A549 (cell line): ENCODE measurements around the gene CCDC157. TPM values are rescaled to one million over a fixed set of nuclear protein-coding genes. Genes with fewer than 3 reads are reported as not detected.

ENCODE experiments used
- ATAC-seq, 2 experiments: fragments of 200-7000 bp in 1 of 2; fragments of >200 bp in 1 of 2; cut with Nextera tagmentation in 1 of 2; cut with Tn5 transposase in 1 of 2; 3 replicates each; pipeline versions ENCODE4 v1.8.0 to v1.9.1; 2018 to 2020; ENCODE audit warnings: mild to moderate bottlenecking in 1 of 2, moderate library complexity in 1 of 2
- CTCF ChIA-PET: fragments of 300-600 bp; sonication (Branson Sonifier 250); formaldehyde crosslinking; extraction: SDS; loops from one replicate; lab custom pipeline; 2021; ENCODE audit warnings: antibody characterized with exemption, inconsistent platforms; lab: Yijun Ruan, JAX
- POLR2A ChIA-PET: fragments of 350-600 bp; formaldehyde crosslinking; extraction: SDS; loops from one replicate; lab custom pipeline; 2021; ENCODE audit warnings: antibody characterized with exemption, inconsistent platforms; lab: Yijun Ruan, JAX
- DNase-seq, 2 experiments: peaks; one replicate each; pipeline versions ENCODE4 v3.0.0 to v3.0.0-alpha.2; 2011 to 2016; ENCODE audit warnings: low read depth in 1 of 2, low spot score in 1 of 2
- FAIRE-seq: peaks from 2 replicates; lab custom pipeline; 2011; peaks lifted over from hg19 to GRCh38; lab: Jason Lieb, UNC
- H3K27ac ChIP-seq, 2 experiments: fragments of >200 bp; sonication (Bioruptor Twin); formaldehyde crosslinking; 3 replicates each; pipeline ENCODE4 v1.5.1; 2016 to 2017
- H3K4me1 ChIP-seq: fragments of >200 bp; sonication (Bioruptor Twin); formaldehyde crosslinking; 3 replicates; pipeline ENCODE4 v1.6.1; 2016
- H3K4me2 ChIP-seq: fragments of >200 bp; sonication (Bioruptor Twin); formaldehyde crosslinking; 3 replicates; pipeline ENCODE4 v1.6.1; 2016
- H3K4me3 ChIP-seq: fragments of >200 bp; sonication (Bioruptor Twin); formaldehyde crosslinking; 3 replicates; pipeline ENCODE4 v1.5.1; 2016
- H3K9me3 ChIP-seq: fragments of >200 bp; sonication (Bioruptor Twin); formaldehyde crosslinking; 3 replicates; pipeline ENCODE4 v1.6.1; 2016
- BCL3 ChIP-seq: fragments of >200 bp; sonication (Bioruptor Twin); formaldehyde crosslinking; IDR thresholded peaks from 3 replicates; pipeline ENCODE4 v1.6.1; 2016
- CBX8 ChIP-seq: fragments of 200-600 bp; sonication (generic); IDR thresholded peaks from 2 replicates; pipeline ENCODE4 v1.6.1; 2016
- CHD4 ChIP-seq: fragments of 200-600 bp; sonication (generic); IDR thresholded peaks from 2 replicates; pipeline ENCODE4 v1.6.1; 2016; ENCODE audit warnings: antibody characterized with exemption, mild to moderate bottlenecking, borderline replicate concordance
- ELK1 ChIP-seq: fragments of 150-350 bp; IDR thresholded peaks from 2 replicates; pipeline ENCODE4 v1.6.1; 2014; ENCODE audit warnings: low read depth, mild to moderate bottlenecking, low read length
- FOXS1 ChIP-seq: fragments of 250-450 bp; sonication (Bioruptor Pico); IDR thresholded peaks from 2 replicates; pipeline ENCODE4 v1.5.0; 2020; ENCODE audit warnings: mild to moderate bottlenecking, moderate library complexity
- GATA3 ChIP-seq: IDR thresholded peaks from 2 replicates; pipeline ENCODE4 v1.6.1; 2012; ENCODE audit warnings: borderline replicate concordance
- HDAC2 ChIP-seq: fragments of 200-600 bp; sonication (generic); IDR thresholded peaks from 2 replicates; pipeline ENCODE4 v1.6.1; 2016
- HEYL ChIP-seq: fragments of 250-450 bp; sonication (Bioruptor Pico); IDR thresholded peaks from 2 replicates; pipeline ENCODE4 v1.8.0; 2021; ENCODE audit warnings: mild to moderate bottlenecking, moderate library complexity
- HOXB5 ChIP-seq: fragments of 250-450 bp; sonication (Bioruptor Pico); IDR thresholded peaks from 2 replicates; pipeline ENCODE4 v1.5.0; 2020; ENCODE audit warnings: mild to moderate bottlenecking, moderate library complexity
- MAFK ChIP-seq: fragments of 450-650 bp; IDR thresholded peaks from 2 replicates; pipeline ENCODE4 v1.6.1; 2014; ENCODE audit not compliant: partially characterized antibody
- NPAS2 ChIP-seq: fragments of 250-450 bp; sonication (Bioruptor Pico); IDR thresholded peaks from 2 replicates; pipeline ENCODE4 v1.8.0; 2022; ENCODE audit warnings: mild to moderate bottlenecking, moderate library complexity, borderline replicate concordance
- POLR2AphosphoS2 ChIP-seq: conservative IDR thresholded peaks from 2 replicates; pipeline ENCODE4 v1.6.1; 2012; ENCODE audit warnings: low read length, improper control_type of control experiment, inconsistent platforms
- REST ChIP-seq: fragments of 200-600 bp; sonication (generic); IDR thresholded peaks from 2 replicates; pipeline ENCODE4 v1.6.1; 2016; ENCODE audit warnings: antibody characterized with exemption, mild to moderate bottlenecking, moderate library complexity
- SMC3 ChIP-seq: fragments of >200 bp; sonication (Bioruptor Twin); formaldehyde crosslinking; IDR thresholded peaks from 3 replicates; pipeline ENCODE4 v1.6.1; 2018; ENCODE audit warnings: inconsistent platforms
- TFCP2L1 ChIP-seq: fragments of 250-450 bp; sonication (Bioruptor Pico); IDR thresholded peaks from 2 replicates; pipeline ENCODE4 v1.5.0; 2021; ENCODE audit warnings: mild to moderate bottlenecking
- USF2 ChIP-seq: fragments of 450-650 bp; IDR thresholded peaks from 2 replicates; pipeline ENCODE4 v1.6.1; 2014; ENCODE audit warnings: antibody characterized with exemption
- ZFP36 ChIP-seq: fragments of 450-650 bp; IDR thresholded peaks from 2 replicates; pipeline ENCODE4 v1.6.1; 2014; ENCODE audit warnings: borderline replicate concordance; ENCODE audit not compliant: partially characterized antibody
- ZSCAN20 ChIP-seq: fragments of 250-450 bp; sonication (Bioruptor Pico); IDR thresholded peaks from 2 replicates; pipeline ENCODE4 v1.8.0; 2022; ENCODE audit warnings: mild to moderate bottlenecking, moderate library complexity
- WGBS: methylation state at CpG from one replicate; pipeline ENCODE4 v1.1.6; 2017; ENCODE audit errors: missing lambda C conversion rate; 5-methylcytosine and 5-hydroxymethylcytosine counted together
- polyA plus RNA-seq, 4 experiments: library from polyadenylated mRNA; depleted of rRNA in 3 of 4; stranded (reverse); fragments of >200 nt; fragmentation: RNase III in 1 of 4; extraction: RNeasy Plus Mini Kit Qiagen cat#74134 plus additional on column Dnase treatment in 1 of 4; gene quantifications; 2 replicates in 3 of 4; 3 replicates in 1 of 4; pipeline ENCODE4 v1.2.3, GENCODE V29; 2011 to 2017

Gene CCDC157
- polyA plus RNA-seq, 2 of the 4 experiments (the other 2 are of a cell fraction), result 1.4 to 2.5 TPM

- ChIA-PET CTCF (interaction anchor here (2.0 kb wide), 1 partner anchor 11 kb away, joined by 11 read pairs; the partner anchor contains the start of gene RNF215), POLR2A (interaction anchor here (0.7 kb wide), 1 partner anchor 209 kb away, joined by 3 read pairs; no protein-coding TSS in a partner anchor)
- WGBS, result 80% methylated on average over 21 of the region's 25 CpGs
- TF ChIP-seq ZSCAN20, result no peak
- TF ChIP-seq NPAS2 (CRISPR knock-in tag), result no peak
- no peak for TF ChIP-seq SMC3
- no peak for TF ChIP-seq FOXS1
- no peak for TF ChIP-seq HEYL (CRISPR knock-in tag)
- no peak for TF ChIP-seq MAFK
- no peak for TF ChIP-seq POLR2AphosphoS2
- H3K4me3 ChIP-seq, result no peak overlapping the region
- peak overlapping the region in 1 of 2 experiments; percentile 98; a peak in 2 of 6 replicates for H3K27ac ChIP-seq
- H3K4me1 ChIP-seq, result peaks cover 18% of the 10 kb centered on the region
- DNase-seq (no peak), FAIRE-seq (no peak), ATAC-seq (no peak)
- H3K9me3 ChIP-seq, result no peaks in the 10 kb centered on the region
- peak overlapping the region; percentile 91 for H3K4me2 ChIP-seq
These were observed 42.2 kb downstream of the CCDC157 start for GRCh38 chr22:30398685-30399680.

GRCh38 chr22:30399718-30400117 is 42.9 kb downstream of the CCDC157 start:
- no peak overlapping the region for H3K27ac ChIP-seq
- peaks cover 18% of the 10 kb centered on the region for H3K4me1 ChIP-seq
- TF ChIP-seq CBX8, result no peak
- TF ChIP-seq ZFP36, result no peak
- TF ChIP-seq ELK1, result no peak
- no peak for TF ChIP-seq REST
- TF ChIP-seq HOXB5 (CRISPR knock-in tag), result no peak
- TF ChIP-seq BCL3, result no peak
- no peak for TF ChIP-seq GATA3
- no peak for TF ChIP-seq CHD4
- TF ChIP-seq HDAC2, result no peak
- TF ChIP-seq TFCP2L1 (CRISPR knock-in tag), result no peak
- TF ChIP-seq USF2, result no peak
- no peak overlapping the region for H3K4me2 ChIP-seq
- 93% methylated on average over 5 of the region's 5 CpGs for WGBS
- no peak overlapping the region for H3K4me3 ChIP-seq
- ChIA-PET POLR2A (no interaction called here), CTCF (interaction anchor here (0.6 to 1.3 kb wide), 2 partner anchors 19 to 112 kb away, joined by 4 read pairs; no protein-coding TSS in a partner anchor)
- DNase-seq (no peak), ATAC-seq (no peak), FAIRE-seq (no peak)
- no peaks in the 10 kb centered on the region for H3K9me3 ChIP-seq
